PC-9 (cell line): ENCODE data around the gene PIEZO2.

Source experiments
- EZH2 ChIP-seq: fragments of 200-600 bp; sonication (generic); IDR thresholded peaks from 2 replicates; pipeline ENCODE4 v1.8.0; 2017; ENCODE audit warnings: antibody characterized with exemption, low read depth
- TF ChIP-seq, protein P1 (sequence below): fragments of 200-600 bp; sonication (generic); conservative IDR thresholded peaks from 2 replicates; pipeline ENCODE4 v1.6.1; 2017; ENCODE audit warnings: mixed run types, antibody characterized with exemption, mild to moderate bottlenecking, moderate library complexity

DNA sequence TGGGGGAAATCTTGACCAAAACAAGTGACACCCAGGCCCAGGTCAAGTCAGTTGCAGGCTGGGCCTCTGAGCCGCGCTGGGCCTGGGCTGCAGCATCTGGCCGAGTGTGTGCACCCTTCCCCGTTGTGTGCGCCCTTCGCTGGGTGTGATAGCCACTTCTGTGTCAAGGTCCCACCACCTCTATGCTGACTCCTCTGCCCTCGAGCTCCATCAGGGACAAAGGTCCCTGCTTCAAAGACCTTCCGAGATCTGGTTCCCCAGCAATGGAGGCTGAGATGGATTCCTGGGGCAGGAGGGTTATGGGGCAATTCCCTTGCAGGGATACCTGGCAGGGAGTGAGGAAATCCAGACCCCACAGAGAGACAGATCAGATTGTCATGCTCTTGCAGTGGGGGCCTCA is 93.6 kb downstream of the PIEZO2 start:
- TF ChIP-seq, protein P1, sequence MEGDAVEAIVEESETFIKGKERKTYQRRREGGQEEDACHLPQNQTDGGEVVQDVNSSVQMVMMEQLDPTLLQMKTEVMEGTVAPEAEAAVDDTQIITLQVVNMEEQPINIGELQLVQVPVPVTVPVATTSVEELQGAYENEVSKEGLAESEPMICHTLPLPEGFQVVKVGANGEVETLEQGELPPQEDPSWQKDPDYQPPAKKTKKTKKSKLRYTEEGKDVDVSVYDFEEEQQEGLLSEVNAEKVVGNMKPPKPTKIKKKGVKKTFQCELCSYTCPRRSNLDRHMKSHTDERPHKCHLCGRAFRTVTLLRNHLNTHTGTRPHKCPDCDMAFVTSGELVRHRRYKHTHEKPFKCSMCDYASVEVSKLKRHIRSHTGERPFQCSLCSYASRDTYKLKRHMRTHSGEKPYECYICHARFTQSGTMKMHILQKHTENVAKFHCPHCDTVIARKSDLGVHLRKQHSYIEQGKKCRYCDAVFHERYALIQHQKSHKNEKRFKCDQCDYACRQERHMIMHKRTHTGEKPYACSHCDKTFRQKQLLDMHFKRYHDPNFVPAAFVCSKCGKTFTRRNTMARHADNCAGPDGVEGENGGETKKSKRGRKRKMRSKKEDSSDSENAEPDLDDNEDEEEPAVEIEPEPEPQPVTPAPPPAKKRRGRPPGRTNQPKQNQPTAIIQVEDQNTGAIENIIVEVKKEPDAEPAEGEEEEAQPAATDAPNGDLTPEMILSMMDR: no peak
- TF ChIP-seq EZH2: no peak
